B cell (primary cell): ENCODE measurements around the gene CYP26C1. TPM values are rescaled to one million over a fixed set of nuclear protein-coding genes. Genes with fewer than 3 reads are reported as not detected.

Experiments
- ATAC-seq: fragments of 200-7000 bp; cut with Tn5 transposase; one replicate; pipeline ENCODE4 v1.10.0; 2021; ENCODE audit warnings: low read depth, mild to moderate bottlenecking, moderate number of reproducible peaks, moderate library complexity
- CTCF ChIA-PET: fragments of 350-600 bp; sonication (Branson Sonifier 250); formaldehyde crosslinking; loops from one replicate; lab custom pipeline; 2021; ENCODE audit warnings: antibody characterized with exemption, inconsistent platforms; lab: Charles Lee
- POLR2A ChIA-PET: fragments of 350-600 bp; sonication (Branson Sonifier 250); formaldehyde crosslinking; loops from one replicate; lab custom pipeline; 2021; ENCODE audit warnings: antibody characterized with exemption; lab: Charles Lee
- DNase-seq: peaks from one replicate; pipeline ENCODE4 v3.0.0; 2013
- H2AFZ ChIP-seq: 2 replicates; pipeline ENCODE4 v1.6.1; 2012; ENCODE audit warnings: mild to moderate bottlenecking, low read depth, low read length; ENCODE audit not compliant: insufficient read depth, poor library complexity, severe bottlenecking
- H3K27ac ChIP-seq, 2 donors: 1 replicate in 1 of 2; 2 replicates in 1 of 2; pipeline ENCODE4 v1.5.1; 2012 to 2013; ENCODE audit warnings: low read length in 2 of 2, mild to moderate bottlenecking in 2 of 2, moderate library complexity in 1 of 2
- H3K27me3 ChIP-seq, 4 experiments: fragments of 200-600 bp in 1 of 4; sonication (generic) in 1 of 4; replicated peaks in 1 of 4; 1 replicate in 2 of 4; 2 replicates in 2 of 4; pipeline versions ENCODE4 v1.6.1 to v1.7.0; 2013 to 2016; ENCODE audit warnings: low read length in 3 of 4, mild to moderate bottlenecking in 2 of 4, mixed read lengths in 1 of 4, moderate library complexity in 1 of 4; ENCODE audit not compliant: insufficient read depth in 4 of 4, control insufficient read depth in 3 of 4; ENCODE audit errors: control extremely low read depth in 1 of 4
- H3K36me3 ChIP-seq, 2 experiments: replicated peaks in 1 of 2; 1 replicate in 1 of 2; 2 replicates in 1 of 2; pipeline versions ENCODE4 v1.6.1 to v1.7.1; 2013; ENCODE audit warnings: low read length in 1 of 2; ENCODE audit not compliant: insufficient read depth in 2 of 2, control insufficient read depth in 1 of 2; ENCODE audit errors: control extremely low read depth in 1 of 2, extremely low read depth in 1 of 2
- H3K4me1 ChIP-seq, 2 donors: fragments of 200-600 bp in 1 of 2; sonication (generic) in 1 of 2; 1 replicate in 1 of 2; 2 replicates in 1 of 2; pipeline versions ENCODE4 v1.5.1 to v1.6.1; 2013 to 2017; ENCODE audit warnings: low read length in 2 of 2; ENCODE audit not compliant: control insufficient read depth in 2 of 2, insufficient read depth in 2 of 2
- H3K4me2 ChIP-seq: replicated peaks from 2 replicates; pipeline ENCODE3; 2012; ENCODE audit warnings: mild to moderate bottlenecking, low read depth, low read length; ENCODE audit not compliant: poor library complexity, severe bottlenecking
- H3K4me3 ChIP-seq, 5 experiments: fragments of 200-600 bp in 1 of 5; sonication (generic) in 1 of 5; 1 replicate in 3 of 5; 2 replicates in 2 of 5; pipeline versions ENCODE4 v1.5.1 to v1.7.0; 2011 to 2016; ENCODE audit warnings: low read length in 4 of 5, mild to moderate bottlenecking in 4 of 5, low read depth in 2 of 5, control low read depth in 1 of 5, moderate library complexity in 1 of 5; ENCODE audit not compliant: insufficient read depth in 1 of 5; ENCODE audit errors: control extremely low read depth in 1 of 5, extremely low read depth in 1 of 5
- H3K79me2 ChIP-seq: fragments of 200-600 bp; sonication (generic); one replicate; pipeline ENCODE4 v1.6.0; 2016; ENCODE audit warnings: low read length; ENCODE audit not compliant: control insufficient read depth, insufficient read depth
- H3K9ac ChIP-seq: fragments of 200-600 bp; sonication (generic); 2 replicates; pipeline ENCODE4 v1.6.1; 2017; ENCODE audit warnings: mild to moderate bottlenecking, low read length, moderate library complexity
- H3K9me3 ChIP-seq, 3 donors: one replicate each; pipeline versions ENCODE4 v1.6.1 to v1.7.1; 2013; ENCODE audit warnings: low read length in 2 of 3; ENCODE audit not compliant: control insufficient read depth in 2 of 3, insufficient read depth in 1 of 3; ENCODE audit errors: control extremely low read depth in 1 of 3
- H4K20me1 ChIP-seq: 2 replicates; pipeline ENCODE4 v1.6.0; 2012; ENCODE audit warnings: mild to moderate bottlenecking, low read length; ENCODE audit not compliant: insufficient read depth, control insufficient read depth, poor library complexity, severe bottlenecking
- H3K27ac Mint-ChIP-seq: one replicate; pipeline ENCODE4 v1.8.0; 2021; ENCODE audit warnings: mixed read lengths
- H3K27me3 Mint-ChIP-seq: one replicate; pipeline ENCODE4 v1.8.0; 2021; ENCODE audit warnings: mixed read lengths
- H3K4me1 Mint-ChIP-seq: one replicate; pipeline ENCODE4 v1.8.0; 2021; ENCODE audit warnings: mixed read lengths
- H3K4me3 Mint-ChIP-seq: one replicate; pipeline ENCODE4 v1.8.0; 2021; ENCODE audit warnings: mixed read lengths
- H3K9me3 Mint-ChIP-seq: one replicate; pipeline ENCODE4 v1.8.0; 2022; ENCODE audit warnings: mixed read lengths; ENCODE audit not compliant: insufficient read depth
- CTCF ChIP-seq: fragments of 200-600 bp; IDR thresholded peaks from one replicate; pipeline ENCODE4 v1.8.0; 2022; ENCODE audit warnings: antibody characterized with exemption, mild to moderate bottlenecking
- EZH2 ChIP-seq: IDR thresholded peaks from 2 replicates; pipeline ENCODE4 v1.6.1; 2012; ENCODE audit warnings: borderline replicate concordance, low read depth, mild to moderate bottlenecking, moderate library complexity, low read length; ENCODE audit not compliant: insufficient read depth, poor library complexity, severe bottlenecking
- WGBS: methylation state at CpG from one replicate; pipeline ENCODE4 v1.1.5; 2013; ENCODE audit warnings: missing lambda C conversion rate; ENCODE audit not compliant: insufficient coverage; 5-methylcytosine and 5-hydroxymethylcytosine counted together
- intact Hi-C: fragments of 100-400 bp; cut with micrococcal nuclease; formaldehyde crosslinking; loops from one replicate; pipeline ENCODE4 v1.10.0; 2022
- polyA plus RNA-seq: library from polyadenylated mRNA; depleted of rRNA; stranded (reverse); fragments of >200 nt; gene quantifications from 2 replicates; pipeline ENCODE4 v1.2.3, GENCODE V29; 2012
- total RNA-seq, 2 donors: library from RNA; stranded (reverse); fragments of 120-200 nt in 1 of 2; gene quantifications; 1 replicate in 1 of 2; 2 replicates in 1 of 2; pipeline versions ENCODE4 v1.2.3 to v1.2.4, GENCODE V29; 2013 to 2022

Gene CYP26C1
- total and polyA plus RNA-seq, 2 donors (not counting 1 experiment from before 2014, with no cell fraction given), result 0.01 to 0.57 TPM

DNA sequence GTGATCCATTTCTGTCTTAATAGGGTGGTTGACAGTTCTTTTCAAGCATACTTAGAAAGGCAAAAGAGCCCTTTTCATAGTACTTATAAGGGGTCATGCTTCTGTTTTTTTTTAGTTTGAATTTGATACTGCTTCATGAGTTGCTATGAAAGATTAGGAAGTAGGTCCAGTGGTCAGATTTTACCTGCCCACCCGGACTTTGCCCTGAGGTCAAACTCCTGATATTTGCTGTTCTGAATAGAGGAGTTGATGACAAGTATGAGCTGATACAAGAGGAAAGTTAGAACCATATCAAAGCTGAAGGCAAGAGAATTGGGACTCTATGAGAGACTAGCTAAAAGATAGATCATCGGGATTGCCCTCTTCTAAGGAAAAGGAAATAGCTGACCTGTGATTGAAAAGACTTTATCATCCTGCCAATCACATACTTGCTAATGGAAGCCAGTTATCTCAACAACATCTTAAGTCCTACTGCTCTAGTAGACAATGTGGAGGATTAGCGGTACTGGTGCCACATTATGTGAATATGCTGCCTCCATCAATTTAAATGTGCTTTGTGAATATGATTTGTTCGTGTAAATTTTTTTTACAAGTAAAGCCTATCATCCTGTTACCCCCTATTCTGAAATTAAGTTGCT, 37.5 kb upstream of the CYP26C1 start:
- CTCF ChIA-PET, result no interaction called here

DNA sequence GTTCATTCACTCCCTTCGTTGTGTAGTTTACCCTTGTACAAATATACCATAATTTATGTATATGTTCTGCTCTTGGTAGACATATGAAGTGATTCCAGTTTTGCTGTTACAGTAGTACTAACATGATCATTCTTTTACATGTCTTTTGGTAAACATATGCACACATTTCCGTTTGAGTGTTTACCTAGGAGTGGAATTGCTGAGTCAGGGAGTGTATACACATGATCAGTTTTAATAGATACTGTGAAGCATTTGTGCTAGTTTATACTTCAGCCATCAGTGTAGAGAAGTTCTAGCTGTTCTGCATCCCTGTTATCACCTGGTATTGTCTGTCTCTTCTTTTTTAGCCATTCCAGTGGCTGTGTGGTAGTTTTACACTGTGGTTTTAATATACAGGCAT, 34.5 kb upstream of the CYP26C1 start:
- no peak for TF ChIP-seq CTCF
- TF ChIP-seq EZH2, result no peak
- Histone ChIP-seq H3K9ac (no peak overlapping the region), H3K36me3 (peaks cover 5% of the 10 kb centered on the region in 2 experiments), H3K79me2 (no peaks in the 10 kb centered on the region), H3K4me2 (no peak overlapping the region), H4K20me1 (no peaks in the 10 kb centered on the region), H3K9me3 (no peaks in the 10 kb centered on the region), H2AFZ (no peak overlapping the region), H3K27ac (no peak overlapping the region), H3K4me3 (no peak overlapping the region), H3K4me1 (no peaks in the 10 kb centered on the region), H3K27me3 (no peaks in the 10 kb centered on the region)
- intact Hi-C loops, result no loop called here
- Mint-ChIP-seq H3K27me3 (no peaks in the 10 kb centered on the region), H3K4me3 (no peak overlapping the region), H3K9me3 (peaks cover 4% of the 10 kb centered on the region), H3K4me1 (no peaks in the 10 kb centered on the region), H3K27ac (no peak overlapping the region)
- DNase-seq (no peak), ATAC-seq (no peak)
- 83% methylated on average over 1 of the region's 2 CpGs for WGBS
- ChIA-PET POLR2A (no interaction called here), CTCF (no interaction called here)

More for the DNA sequence above, 37.5 kb upstream of the CYP26C1 start:
- H3K27ac ChIP-seq, result no peak overlapping the region
- no peaks in the 10 kb centered on the region for H4K20me1 ChIP-seq
- H3K27me3 ChIP-seq, result no peaks in the 10 kb centered on the region
- no peaks in the 10 kb centered on the region for H3K79me2 ChIP-seq
- H3K27me3 Mint-ChIP-seq, result no peaks in the 10 kb centered on the region
- peaks cover 5 to 8% of the 10 kb centered on the region in 2 experiments for H3K36me3 ChIP-seq
- no peak overlapping the region for H3K4me3 Mint-ChIP-seq
- DNase-seq (no peak), ATAC-seq (no peak)
- H3K4me2 ChIP-seq, result no peak overlapping the region
- no peak overlapping the region for H3K4me3 ChIP-seq
- H3K9me3 Mint-ChIP-seq, result peaks cover 4% of the 10 kb centered on the region
- no peak for TF ChIP-seq EZH2
- TF ChIP-seq CTCF, result no peak
- H3K9me3 ChIP-seq, result no peaks in the 10 kb centered on the region
- no peaks in the 10 kb centered on the region for H3K4me1 Mint-ChIP-seq
- no peak overlapping the region for H3K27ac Mint-ChIP-seq
- 100% methylated on average over 1 of the region's 4 CpGs for WGBS
- H2AFZ ChIP-seq, result no peak overlapping the region
- intact Hi-C loops, result no loop called here
- no peaks in the 10 kb centered on the region for H3K4me1 ChIP-seq
- POLR2A ChIA-PET, result no interaction called here
- H3K9ac ChIP-seq, result no peak overlapping the region
